ENCODE data around the gene OAT.
"Not testable (repeated sequence)": the region's sequence is repeated elsewhere in the genome, so short reads cannot be mapped to it uniquely, and the experiment has no call there.

OAT gene

DNA sequence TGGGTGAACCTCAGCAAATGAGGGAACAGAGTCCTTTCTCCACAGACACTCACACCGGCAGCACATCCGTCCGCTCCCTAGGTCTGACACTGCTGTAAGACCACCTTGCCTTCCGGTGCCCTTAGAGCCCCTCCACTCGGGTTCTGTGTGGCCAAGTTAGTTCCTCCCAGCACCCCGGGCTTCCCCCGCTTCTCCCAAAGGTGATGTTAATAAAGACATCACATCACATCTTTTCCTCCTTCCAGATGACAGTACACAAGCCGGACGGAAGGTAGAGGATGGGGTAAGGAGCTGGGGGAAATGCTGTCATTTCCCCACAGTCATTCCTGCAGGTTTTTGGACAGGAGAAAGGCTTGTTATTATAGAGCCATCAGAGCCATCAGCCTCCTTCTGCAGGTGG is 42.3 kb downstream of the OAT start:
- no peak for DNase-seq

DNA sequence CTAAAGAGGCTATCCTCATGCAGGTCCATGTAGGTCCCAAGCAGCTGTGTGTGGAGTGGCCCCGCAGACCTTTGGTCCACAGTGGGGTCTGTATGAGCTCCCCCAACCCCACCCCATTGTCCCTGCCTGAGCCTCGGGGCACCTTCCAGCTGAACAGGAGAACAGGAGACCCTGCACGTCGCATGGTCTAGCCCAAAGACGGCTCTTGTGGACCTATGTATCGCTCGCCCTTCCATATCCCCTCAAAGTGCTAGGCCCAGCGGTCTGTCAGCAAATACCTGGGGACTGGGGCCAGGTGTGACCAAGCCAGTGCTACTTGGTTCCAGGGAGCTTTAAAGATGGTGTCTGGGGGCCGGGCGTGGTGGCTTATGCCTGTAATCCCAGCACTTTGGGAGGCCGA is 43.0 kb downstream of the OAT start:
- no peak for DNase-seq

DNA sequence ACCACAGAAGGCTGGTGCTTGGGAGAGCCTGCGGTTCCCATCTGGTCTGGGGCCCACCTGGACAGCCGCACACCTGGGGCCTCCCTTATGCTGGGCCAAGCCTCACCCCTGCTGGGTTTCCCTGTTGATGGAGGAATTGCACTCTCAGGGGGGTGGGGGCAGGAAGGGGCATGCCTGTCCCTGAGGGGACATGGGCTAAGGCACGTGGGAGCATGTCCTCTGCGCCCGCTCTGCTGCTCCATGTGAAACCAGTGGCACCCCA is 43.4 kb downstream of the OAT start:
- no peak for DNase-seq

GRCh38 chr10:124374535-124375352 is 44.0 kb downstream of the OAT start:
- DNase-seq = no peak

- DNase-seq = no peak
Observed at GRCh38 chr10:124372899-124373298, 45.8 kb downstream of the OAT start.

GRCh38 chr10:124370426-124370825 is 48.3 kb downstream of the OAT start:
- no peak for DNase-seq

DNA sequence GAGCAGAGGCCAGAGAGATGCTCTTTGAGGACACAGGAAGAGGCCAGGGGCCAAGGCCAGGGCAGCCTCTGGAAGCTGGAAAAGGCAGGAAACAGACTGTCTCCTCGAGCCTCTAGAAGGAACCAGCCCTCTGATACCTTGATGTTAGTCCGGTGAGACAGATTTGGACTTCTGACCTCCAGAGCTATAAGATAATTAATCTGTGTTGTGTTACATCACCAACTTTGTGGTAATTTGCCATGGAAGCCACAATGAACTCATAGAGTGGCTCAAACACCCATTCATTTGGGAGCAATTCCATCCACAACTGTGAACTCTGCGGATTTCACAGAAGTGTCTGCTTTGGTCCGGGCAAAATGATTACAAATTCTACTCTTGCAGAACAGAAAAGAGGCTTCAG is 48.7 kb downstream of the OAT start:
- no peak for DNase-seq

GRCh38 chr10:124369533-124369932 is 49.2 kb downstream of the OAT start:
- DNase-seq = not testable (repeated sequence)

GRCh38 chr10:124369066-124369465 is 49.7 kb downstream of the OAT start:
- no peak for DNase-seq

- no peak for DNase-seq
Observed at GRCh38 chr10:124367936-124368335, 50.8 kb downstream of the OAT start.

DNA sequence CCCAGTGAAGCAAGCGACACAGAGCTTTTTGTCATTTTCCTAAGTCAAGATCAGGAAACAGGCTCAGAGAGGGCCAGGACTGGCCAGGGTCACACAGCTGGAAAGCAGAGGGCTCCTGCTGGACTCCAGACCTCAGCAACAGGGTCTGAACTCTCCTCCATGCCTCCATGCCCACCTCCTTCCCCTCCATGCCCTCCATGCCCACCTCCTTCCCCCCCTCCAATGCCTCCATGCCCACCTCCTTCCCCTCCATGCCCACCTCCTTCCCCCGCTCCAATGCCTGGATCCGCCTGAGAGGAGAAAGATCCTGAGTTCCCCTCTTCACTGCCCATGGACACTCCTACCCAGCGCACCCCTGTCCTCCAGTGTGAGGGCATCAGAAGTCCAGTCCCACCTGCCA is 51.3 kb downstream of the OAT start:
- DNase-seq = no peak

DNA sequence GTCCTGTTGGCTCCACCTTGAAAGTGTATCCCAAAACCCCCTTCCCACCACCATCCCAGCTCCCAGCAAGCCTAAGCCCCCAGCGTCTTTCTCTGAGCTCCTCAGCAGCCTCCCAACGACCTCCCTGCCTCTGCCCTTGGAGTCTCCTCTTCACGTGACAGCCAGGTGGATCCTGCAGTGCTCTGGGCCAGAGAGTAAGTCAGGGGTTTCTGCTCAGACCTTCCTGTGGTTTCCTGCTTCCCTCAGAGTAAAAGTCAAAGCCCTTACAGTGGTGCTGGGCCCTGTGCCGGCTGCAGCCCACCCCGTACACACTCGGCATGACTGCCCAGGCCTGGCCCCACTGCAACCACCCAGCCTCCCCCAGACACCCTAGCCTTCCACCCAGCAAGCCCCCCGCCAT is 51.9 kb downstream of the OAT start:
- DNase-seq = no peak

DNA sequence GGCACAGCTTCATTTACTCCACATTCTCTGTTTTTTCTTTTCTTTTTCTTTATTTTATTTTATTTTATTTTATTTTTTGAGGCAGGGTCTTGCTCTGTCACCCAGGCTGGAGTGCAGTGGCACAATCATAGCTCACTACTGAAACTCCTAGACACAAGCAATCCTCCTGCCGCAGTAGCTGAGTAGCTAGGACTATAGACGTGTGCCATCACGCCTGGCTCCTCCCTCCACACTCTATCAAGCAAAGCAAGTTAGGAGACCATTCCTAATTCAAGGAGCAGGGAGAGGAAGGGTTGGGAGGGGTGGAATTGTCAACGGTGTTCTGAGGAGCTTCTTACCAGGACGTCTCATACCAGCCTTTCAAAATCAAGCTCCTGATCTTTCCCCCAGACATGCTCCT is 52.4 kb downstream of the OAT start:
- no peak for DNase-seq

GRCh38 chr10:124364674-124365073 is 54.0 kb downstream of the OAT start:
- no peak for DNase-seq

DNA sequence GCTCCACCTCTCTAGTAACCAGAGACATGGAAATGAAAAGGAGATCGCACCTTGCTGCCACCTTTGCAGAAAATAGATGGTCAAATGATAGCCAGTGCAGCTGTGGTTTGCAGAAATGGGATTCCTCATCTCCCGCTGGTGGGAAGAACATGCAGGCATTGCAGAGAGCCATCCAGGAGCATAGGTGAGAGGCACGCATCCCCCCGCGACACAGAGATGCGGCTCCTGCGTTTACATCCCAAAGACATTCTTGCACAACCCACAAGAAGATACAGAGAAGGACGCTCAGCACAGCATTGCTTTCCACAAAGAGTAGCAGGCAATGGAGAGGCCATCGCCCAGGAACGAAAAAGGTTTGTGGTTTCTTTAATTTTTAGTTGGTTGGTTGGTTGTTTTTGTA is 56.2 kb downstream of the OAT start:
- no peak for DNase-seq

DNA sequence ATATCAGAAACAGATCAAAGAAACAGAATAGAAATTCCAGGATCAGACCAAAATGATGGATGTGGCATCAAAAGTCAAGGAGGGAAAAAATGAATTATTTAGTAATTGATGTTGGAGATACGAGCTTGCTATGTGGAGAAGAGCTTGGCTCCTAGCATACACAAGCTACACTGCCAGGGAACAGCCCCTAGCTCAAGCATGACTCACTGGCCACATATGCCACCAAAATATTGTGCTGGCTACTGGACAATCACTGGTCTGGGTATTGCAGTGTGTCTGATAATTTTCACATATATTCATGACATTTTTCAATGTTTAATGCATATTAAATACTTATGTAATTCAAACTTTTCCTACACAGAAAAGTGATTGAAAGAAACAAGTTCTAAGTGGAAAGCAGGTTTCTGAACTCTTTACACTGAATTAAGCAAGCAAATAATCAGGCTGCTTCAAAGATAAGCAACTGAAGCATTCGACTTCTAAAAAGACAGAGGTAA is 59.3 kb downstream of the OAT start:
- no peak for DNase-seq

GRCh38 chr10:124357561-124357885 is 61.2 kb downstream of the OAT start:
- DNase-seq = no peak

- DNase-seq = no peak
Observed at GRCh38 chr10:124356701-124357560, 61.8 kb downstream of the OAT start.

GRCh38 chr10:124354411-124355382 is 64.0 kb downstream of the OAT start:
- peak; percentile 56 for DNase-seq

GRCh38 chr10:124353896-124354295 is 64.8 kb downstream of the OAT start:
- no peak for DNase-seq

GRCh38 chr10:124353091-124353815 is 65.5 kb downstream of the OAT start:
- DNase-seq = no peak

GRCh38 chr10:124351481-124352220 is 67.1 kb downstream of the OAT start:
- no peak for DNase-seq
